ENCODE results near the gene THRSP. TPM values are rescaled to one million over a fixed set of nuclear protein-coding genes. Genes with fewer than 3 reads are reported as not detected.

The THRSP gene
- total RNA-seq, 1 donor from 2014 or later = not detected

DNA sequence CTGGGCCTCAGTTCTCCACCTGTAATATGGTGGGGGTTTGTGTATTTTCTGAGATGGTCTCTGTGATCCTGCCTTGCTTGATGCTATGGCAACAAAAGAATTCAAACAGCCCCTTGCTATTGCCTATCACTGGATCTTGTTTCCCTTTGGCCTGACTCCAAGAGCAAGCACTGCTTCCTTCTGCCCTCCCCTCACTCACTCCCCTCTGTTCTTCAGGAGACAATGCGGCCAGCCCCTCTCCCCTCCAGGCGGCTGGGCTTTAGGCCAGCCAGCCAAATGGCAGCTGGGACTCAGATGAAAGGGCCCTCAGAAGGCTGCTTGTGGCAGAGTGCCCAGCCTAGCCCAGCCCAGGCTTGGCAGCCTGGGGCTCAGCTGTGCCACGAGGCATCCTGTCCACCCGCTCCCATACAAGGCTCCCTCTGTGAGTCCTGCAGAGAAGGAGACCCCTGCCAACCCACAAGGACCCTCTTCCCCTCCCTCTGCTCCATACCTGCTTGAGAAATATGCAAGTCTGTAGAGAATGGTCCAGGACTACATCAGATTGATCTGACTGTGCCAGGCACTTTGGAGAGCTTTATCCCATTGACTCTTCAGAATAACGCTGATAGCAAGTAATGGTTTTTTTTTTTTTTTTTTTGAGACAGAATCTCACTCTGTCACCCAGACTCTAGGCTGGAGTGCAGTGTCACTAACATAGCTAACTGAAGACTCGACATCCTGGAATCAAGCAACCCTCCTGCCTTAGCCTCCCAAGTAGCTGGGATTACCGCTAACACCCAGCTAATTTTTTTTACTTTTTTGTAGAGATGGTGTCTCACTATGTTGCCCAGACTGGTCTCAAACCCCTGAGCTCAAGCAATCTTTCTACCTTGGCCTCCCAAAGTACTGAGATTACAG lies 33.0 kb upstream of the THRSP start:
- peak; percentile 89 to 93 for ATAC-seq
- TF ChIP-seq, protein P1, sequence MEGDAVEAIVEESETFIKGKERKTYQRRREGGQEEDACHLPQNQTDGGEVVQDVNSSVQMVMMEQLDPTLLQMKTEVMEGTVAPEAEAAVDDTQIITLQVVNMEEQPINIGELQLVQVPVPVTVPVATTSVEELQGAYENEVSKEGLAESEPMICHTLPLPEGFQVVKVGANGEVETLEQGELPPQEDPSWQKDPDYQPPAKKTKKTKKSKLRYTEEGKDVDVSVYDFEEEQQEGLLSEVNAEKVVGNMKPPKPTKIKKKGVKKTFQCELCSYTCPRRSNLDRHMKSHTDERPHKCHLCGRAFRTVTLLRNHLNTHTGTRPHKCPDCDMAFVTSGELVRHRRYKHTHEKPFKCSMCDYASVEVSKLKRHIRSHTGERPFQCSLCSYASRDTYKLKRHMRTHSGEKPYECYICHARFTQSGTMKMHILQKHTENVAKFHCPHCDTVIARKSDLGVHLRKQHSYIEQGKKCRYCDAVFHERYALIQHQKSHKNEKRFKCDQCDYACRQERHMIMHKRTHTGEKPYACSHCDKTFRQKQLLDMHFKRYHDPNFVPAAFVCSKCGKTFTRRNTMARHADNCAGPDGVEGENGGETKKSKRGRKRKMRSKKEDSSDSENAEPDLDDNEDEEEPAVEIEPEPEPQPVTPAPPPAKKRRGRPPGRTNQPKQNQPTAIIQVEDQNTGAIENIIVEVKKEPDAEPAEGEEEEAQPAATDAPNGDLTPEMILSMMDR (IDR thresholded peaks at IDR 0.05) = no peak
- intact Hi-C loops (cut with DNase I) = no loop called here
- no peaks in the 10 kb centered on the region for H3K27me3 ChIP-seq (ENCODE audit: low read depth)
- no peaks in the 10 kb centered on the region for H3K36me3 ChIP-seq
- DNase-seq = peak; percentile 79
- no peak overlapping the region for H3K27ac ChIP-seq
- H3K4me1 ChIP-seq = peaks cover 12% of the 10 kb centered on the region
- no peaks in the 10 kb centered on the region for H3K9me3 ChIP-seq
- H3K4me3 ChIP-seq = no peak overlapping the region

DNA sequence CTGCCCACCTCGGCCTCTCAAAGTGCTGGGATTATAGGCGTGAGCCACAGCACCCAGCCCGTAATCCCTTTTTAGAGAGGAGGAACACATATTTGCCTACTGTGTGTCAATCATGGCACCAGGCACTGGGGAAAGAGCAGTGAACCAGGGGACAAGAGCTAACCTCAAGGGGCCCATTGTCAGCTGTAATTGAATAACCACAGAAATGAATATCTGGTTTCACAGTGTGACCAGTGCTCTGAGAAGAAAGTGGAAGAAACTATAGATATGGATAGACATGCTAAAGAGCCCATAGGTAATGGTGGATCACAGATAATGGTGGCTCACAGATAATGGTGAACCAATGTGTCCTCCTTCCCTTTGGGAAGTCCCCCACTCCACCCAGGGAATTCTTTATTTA lies 32.0 kb upstream of the THRSP start:
- no peak for DNase-seq
- ATAC-seq = no peak
- Histone ChIP-seq H3K27me3 (ENCODE audit: low read depth) (no peaks in the 10 kb centered on the region), H3K9me3 (no peaks in the 10 kb centered on the region), H3K4me3 (no peak overlapping the region), H3K27ac (no peak overlapping the region), H3K36me3 (no peaks in the 10 kb centered on the region), H3K4me1 (peaks cover 12% of the 10 kb centered on the region)
- TF ChIP-seq, protein P1 (IDR thresholded peaks at IDR 0.05) = no peak
- intact Hi-C loops (cut with DNase I) = no loop called here

DNA sequence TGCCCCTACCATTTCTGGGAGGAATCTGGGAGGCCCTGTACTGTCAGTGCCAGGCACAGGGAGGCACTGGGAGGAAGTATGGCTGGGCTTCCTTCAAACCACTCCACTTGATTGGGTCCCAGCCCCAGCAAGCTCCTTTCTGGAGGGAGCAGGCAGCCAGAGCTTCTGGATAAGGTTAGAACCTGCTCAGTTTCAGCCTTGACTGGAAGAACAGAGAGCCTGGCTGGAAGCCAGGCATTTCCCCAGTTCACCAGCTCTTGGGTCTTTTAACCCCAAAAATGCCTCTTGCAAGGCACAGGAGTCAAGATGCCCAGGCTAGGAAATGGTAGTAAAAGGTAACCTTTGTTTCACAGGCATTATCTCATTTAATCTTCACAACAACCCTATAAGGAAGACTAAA lies 31.6 kb upstream of the THRSP start:
- Histone ChIP-seq H3K4me1 (peaks cover 12% of the 10 kb centered on the region), H3K4me3 (no peak overlapping the region), H3K27ac (no peak overlapping the region), H3K9me3 (no peaks in the 10 kb centered on the region), H3K36me3 (no peaks in the 10 kb centered on the region), H3K27me3 (ENCODE audit: low read depth) (no peaks in the 10 kb centered on the region)
- ATAC-seq (no peak), DNase-seq (no peak)
- TF ChIP-seq, protein P1 (IDR thresholded peaks at IDR 0.05) = no peak
- intact Hi-C loops (cut with DNase I) = no loop called here

DNA sequence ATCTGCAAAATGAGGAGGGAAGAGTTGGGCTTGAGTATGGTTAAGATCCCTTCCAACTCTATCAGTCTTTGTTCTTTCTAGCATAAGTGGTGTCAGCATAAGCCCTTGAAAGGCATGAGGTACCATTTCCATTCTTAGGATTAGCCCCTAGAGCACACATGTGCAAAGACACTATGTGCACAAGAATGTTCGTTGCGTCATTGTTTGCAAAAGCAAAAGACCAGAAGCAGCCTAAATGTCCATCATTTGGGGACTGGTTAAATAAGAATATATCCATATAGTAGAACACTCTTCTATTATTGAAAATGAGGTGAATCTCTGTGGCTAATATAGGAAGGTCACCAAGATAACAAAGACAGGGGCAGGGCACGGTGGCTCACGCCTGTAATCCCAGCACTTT lies 30.6 kb upstream of the THRSP start:
- Histone ChIP-seq H3K4me3 (no peak overlapping the region), H3K4me1 (peaks cover 12% of the 10 kb centered on the region), H3K27ac (no peak overlapping the region), H3K27me3 (ENCODE audit: low read depth) (no peaks in the 10 kb centered on the region), H3K9me3 (no peaks in the 10 kb centered on the region), H3K36me3 (no peaks in the 10 kb centered on the region)
- no peak for ATAC-seq
- TF ChIP-seq, protein P1 (IDR thresholded peaks at IDR 0.05) = no peak
- no peak for DNase-seq
- intact Hi-C loops (cut with DNase I) = no loop called here

DNA sequence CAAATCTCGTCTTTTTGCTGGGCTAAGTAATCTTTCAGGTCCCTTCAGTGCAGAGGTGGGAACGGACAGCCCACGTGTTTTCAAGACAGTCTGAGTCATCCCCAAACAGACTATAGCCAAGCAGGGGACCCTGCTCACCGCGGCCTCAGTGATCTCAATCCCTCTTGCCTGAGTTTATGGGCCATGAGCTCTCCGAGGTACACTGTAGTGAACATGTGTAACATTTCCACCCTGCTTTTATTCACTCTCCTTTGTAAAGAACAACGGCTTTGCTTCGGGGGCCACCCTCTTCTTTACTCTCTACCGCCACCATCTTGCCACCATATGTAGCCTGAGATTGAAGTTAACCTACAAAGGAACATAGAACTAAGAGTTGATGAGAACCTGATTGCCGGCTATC lies 29.0 kb upstream of the THRSP start:
- intact Hi-C loops (cut with DNase I) = no loop called here
- TF ChIP-seq, protein P1 (IDR thresholded peaks at IDR 0.05) = no peak
- DNase-seq (no peak), ATAC-seq (no peak)
- H3K4me3 ChIP-seq = no peak overlapping the region
- H3K9me3 ChIP-seq = no peaks in the 10 kb centered on the region
- H3K4me1 ChIP-seq = peaks cover 20% of the 10 kb centered on the region
- no peaks in the 10 kb centered on the region for H3K27me3 ChIP-seq (ENCODE audit: low read depth)
- no peaks in the 10 kb centered on the region for H3K36me3 ChIP-seq
- H3K27ac ChIP-seq = no peak overlapping the region

Measured in lower lobe of right lung (tissue), 2 donors.